K562 (cell line): ENCODE data around the gene KISS1R.

Experiments used
- CEBPB ChIP-seq: fragments of 450-650 bp; IDR thresholded peaks from 2 replicates; pipeline ENCODE4 v1.6.1; 2016; ENCODE audit warnings: missing genetic modification characterization, missing compliant biosample characterization
- CTCF ChIP-seq, 3 experiments: IDR thresholded peaks in 2 of 3; conservative IDR thresholded peaks in 1 of 3; 2 replicates each; pipeline ENCODE4 v1.5.1; 2011 to 2012; ENCODE audit warnings: low read length in 3 of 3, mild to moderate bottlenecking in 3 of 3, control low read depth in 2 of 3, improper control_type of control experiment in 1 of 3, inconsistent platforms in 1 of 3, low read depth in 1 of 3, mixed read lengths in 1 of 3, moderate library complexity in 1 of 3; ENCODE audit not compliant: insufficient read depth in 2 of 3
- KLF10 ChIP-seq: fragments of 250-450 bp; sonication (Bioruptor Pico); IDR thresholded peaks from 2 replicates; pipeline ENCODE4 v1.6.1; 2021; ENCODE audit warnings: matching md5 sums
- POLR2A ChIP-seq: fragments of 450-650 bp; conservative IDR thresholded peaks from 2 replicates; pipeline ENCODE4 v1.6.1; 2016
- SPI1 ChIP-seq: IDR thresholded peaks from 2 replicates; pipeline ENCODE4 v1.6.1; 2011; ENCODE audit warnings: low read depth, low read length, control low read depth, borderline replicate concordance
- ZNF445 ChIP-seq: fragments of 250-450 bp; sonication (Bioruptor Pico); IDR thresholded peaks from 2 replicates; pipeline ENCODE4 v1.4.0; 2020; ENCODE audit warnings: low read depth, mild to moderate bottlenecking, moderate library complexity

- TF ChIP-seq SPI1 (no peak), ZNF445 (CRISPR knock-in tag) (no peak), CEBPB (no peak), KLF10 (CRISPR knock-in tag) (no peak), CTCF (IDR thresholded peaks at IDR 0.05 in 2 of 3, conservative IDR thresholded peaks at IDR 0.05 in 1 of 3; ENCODE audit: insufficient read depth in 2 of 3, low read depth in 1 of 3, low read length in 3 of 3) (no peak), POLR2A (peak; percentile 68; the same call in 1 of the 2 replicates)
Measured at GRCh38 chr19:869245-870177, 47.6 kb upstream of the KISS1R start.
